Middle frontal gyrus (tissue), 1 donor: ENCODE measurements around the gene VSIG10L2.
"Not testable (repeated sequence)": the region's sequence is repeated elsewhere in the genome, so short reads cannot be mapped to it uniquely, and the experiment has no call there.

Source experiments
- DNase-seq: peaks from one replicate; pipeline ENCODE4 v3.0.0-alpha.2; 2015; ENCODE audit warnings: low spot score; ENCODE audit errors: extremely low spot score

The VSIG10L2 gene

GRCh38 chr11:125945797-125946520 is at the start of gene VSIG10L2:
TSS of gene VSIG10L2 (plus strand) at chr11:125946044. CDS start at chr11:125946056, 12 bp downstream.
- DNase-seq = no peak

DNA sequence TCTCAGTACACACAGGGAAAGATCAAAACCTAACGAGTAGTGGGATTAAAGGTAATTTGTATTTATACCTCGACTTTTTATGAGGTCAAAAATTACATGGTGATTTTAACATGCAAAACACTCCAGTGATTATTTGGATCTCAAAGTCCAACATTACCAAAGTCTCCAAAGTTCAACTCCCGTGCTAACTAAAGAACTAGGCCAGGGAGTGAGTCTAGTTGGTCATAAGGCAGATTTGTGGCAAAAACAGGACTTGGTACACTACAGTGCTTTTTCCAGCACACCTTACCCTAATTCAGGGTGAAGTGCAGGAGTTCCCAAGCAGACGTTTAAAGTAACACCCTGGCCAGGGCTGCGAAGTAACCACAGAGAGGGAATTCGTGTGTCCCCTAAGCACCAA is 44.0 kb upstream of the VSIG10L2 start:
- DNase-seq = no peak

DNA sequence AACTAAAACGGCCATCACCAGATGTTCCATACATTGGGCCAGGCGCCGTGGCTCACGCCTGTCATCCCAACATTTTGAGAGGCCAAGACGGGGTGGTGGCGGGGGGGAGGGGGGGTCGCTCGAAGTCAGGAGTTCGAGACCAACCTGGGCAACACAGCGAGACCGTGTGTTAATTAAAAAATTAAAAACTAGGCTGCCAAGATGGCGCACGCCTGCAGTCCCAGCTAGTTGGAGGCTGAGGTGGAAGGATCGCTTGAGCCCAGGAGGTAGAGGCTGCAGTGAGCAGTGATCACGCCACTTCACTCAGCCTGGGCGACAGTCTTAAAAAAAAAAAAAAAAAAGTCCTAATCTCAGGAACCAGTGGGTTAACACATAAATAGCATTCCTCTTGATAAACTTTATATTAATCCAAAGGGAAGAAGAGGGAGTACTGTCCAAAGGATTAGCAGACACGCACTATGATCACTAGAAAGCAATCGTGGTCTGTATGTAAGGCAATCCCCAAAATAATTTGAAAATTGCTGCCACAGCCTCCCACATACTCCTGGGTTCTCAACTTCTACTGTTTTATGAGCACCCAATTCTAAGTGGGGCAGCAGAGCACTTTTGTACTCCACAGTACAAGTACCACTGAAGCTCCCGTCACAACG is 43.4 kb upstream of the VSIG10L2 start:
- DNase-seq = no peak

GRCh38 chr11:125902927-125903710 is 42.7 kb upstream of the VSIG10L2 start, which contains the start of gene PUS3:
TSS of gene PUS3 (minus strand) at chr11:125903206. CDS start at chr11:125896284, 6,922 bp downstream.
- DNase-seq = peak; percentile 76

DNA sequence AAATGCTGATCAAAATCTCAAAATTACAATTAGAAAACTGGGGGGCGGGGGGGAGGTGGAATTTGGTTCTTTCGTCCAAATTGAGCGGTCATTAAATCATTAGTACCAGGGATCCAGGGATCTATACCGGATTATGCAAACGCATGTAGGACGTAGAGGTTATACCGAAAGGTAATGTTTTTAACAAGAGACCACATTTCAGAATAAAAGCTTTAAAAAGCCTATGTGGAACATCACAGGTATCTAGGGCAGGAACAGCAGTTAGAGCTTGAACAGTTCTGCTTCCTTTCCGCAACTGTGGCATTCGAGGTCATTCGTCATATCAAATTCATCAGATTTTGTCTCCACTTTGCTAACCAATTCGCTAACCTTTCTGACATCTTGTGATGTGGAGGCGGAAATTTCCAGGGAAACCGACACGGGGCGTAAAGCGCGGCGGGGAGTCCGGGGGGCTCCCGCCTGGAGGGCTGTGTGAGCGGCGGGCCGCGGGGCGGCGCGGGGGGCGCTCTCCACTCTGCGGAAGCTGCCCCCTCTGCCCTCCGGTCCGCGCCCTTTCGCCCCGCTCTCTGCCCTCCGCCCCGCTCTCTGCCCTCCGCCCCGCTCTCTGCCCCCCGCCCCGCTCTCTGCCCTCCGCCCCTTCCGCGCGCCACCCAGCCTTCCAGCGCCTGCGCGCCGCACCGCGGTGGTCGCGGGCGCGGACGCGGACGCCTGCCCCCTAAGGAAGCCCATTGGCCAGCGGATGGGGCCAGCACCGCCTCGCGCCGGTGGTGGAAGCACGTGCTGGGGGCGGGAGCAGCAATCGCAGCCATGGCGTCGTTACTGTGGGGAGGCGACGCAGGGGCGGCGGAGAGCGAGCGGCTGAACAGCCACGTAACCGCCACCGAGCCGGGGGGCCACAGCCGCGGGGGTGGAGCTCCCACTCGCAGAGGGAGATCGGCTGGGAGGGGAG is 41.9 kb upstream of the VSIG10L2 start, which contains the start of gene DDX25:
DDX25 (plus strand) TSS at position 798 of the 949 bp plus-strand sequence; CDS start at position 808, 10 bp downstream.
- peak; percentile 61 for DNase-seq

DNA sequence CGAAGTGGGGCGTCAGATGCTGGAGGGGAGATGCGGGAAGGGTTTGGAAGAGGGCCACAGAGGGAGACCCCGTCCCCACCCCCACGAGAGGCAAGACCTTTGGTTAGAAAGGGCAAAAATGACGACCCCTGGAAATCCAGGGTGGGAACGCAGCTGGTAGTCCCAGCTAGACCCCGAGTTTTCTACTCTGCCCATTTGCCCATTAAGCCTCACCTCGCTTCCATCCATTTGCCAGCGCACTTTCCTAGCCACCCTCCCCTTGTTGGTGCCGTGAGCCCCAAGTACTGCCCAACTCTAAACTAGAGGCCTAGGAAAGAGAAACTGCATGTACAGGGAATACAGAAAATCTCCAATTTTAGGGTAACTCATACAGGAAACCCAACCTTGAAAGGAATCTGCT is 41.2 kb upstream of the VSIG10L2 start:
- no peak for DNase-seq

- no peak for DNase-seq
Observed at GRCh38 chr11:125910226-125910849, 35.5 kb upstream of the VSIG10L2 start.

DNA sequence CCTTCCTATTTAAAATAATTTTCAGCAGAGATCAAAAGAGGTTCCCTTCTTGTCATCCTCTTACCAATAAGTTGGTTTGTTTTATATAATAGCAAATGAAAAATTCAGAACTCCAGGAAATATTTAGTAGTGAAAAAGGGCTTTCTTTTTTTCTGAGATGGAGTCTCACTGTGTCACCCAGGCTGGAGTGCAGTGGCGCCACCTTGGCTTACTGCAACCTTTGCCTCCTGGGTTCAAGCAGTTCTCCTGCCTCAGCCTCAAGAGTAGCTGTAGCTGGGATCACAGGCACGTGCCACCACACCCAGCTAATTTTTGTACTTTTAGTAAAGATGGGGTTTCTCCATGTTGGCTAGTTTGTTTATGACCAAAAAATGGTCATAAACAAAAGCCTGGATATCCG is 31.2 kb upstream of the VSIG10L2 start:
- DNase-seq = not testable (repeated sequence)

- no peak for DNase-seq
Observed at GRCh38 chr11:125916683-125917347, 29.0 kb upstream of the VSIG10L2 start.

DNA sequence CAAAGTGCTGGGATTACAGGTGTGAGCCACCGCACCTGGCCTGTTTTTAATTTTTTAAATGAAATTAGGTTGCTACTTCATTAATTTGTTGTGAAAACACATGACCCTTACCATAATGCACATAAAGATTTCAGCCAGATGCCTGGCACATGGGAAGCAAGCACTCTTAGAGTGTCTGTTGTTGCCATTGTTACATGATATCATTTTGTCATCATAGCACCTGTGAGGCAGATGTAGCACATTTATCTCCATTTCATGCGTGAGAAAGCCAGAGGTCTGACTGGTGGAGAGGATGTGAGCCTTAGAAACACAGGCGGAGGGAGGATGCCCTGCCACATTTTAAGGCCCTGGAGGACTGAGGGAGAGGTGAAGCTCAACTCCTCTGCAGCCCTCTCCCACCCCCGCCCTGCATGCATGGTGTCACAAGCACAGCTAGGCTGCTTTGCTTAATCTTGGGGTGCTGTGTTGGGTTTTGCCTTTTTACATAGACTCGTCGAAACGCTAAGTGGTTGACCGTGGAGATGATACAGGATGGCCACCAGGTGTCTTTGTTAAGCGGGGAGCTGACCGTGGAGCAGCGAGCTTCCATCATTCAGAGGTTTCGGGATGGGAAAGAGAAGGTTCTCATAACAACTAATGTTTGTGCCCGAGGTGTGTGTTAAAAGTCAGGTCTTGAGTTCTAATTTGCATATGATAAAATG is 27.6 kb upstream of the VSIG10L2 start:
- no peak for DNase-seq

DNA sequence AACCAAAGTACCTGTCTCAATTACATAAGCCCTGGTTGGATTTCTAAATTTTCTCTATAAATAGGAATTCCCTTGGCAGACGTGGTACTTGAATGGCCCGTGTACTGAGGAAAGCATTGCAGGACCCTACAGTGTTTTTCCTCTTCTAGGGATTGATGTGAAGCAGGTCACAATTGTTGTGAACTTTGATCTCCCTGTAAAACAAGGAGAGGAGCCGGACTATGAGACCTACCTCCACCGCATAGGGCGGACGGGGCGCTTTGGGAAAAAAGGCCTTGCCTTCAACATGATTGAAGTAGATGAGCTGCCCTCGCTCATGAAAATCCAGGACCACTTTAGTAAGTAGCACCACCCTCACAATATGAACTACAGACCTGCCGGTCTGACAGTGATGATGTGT is 24.8 kb upstream of the VSIG10L2 start:
- DNase-seq = no peak

DNA sequence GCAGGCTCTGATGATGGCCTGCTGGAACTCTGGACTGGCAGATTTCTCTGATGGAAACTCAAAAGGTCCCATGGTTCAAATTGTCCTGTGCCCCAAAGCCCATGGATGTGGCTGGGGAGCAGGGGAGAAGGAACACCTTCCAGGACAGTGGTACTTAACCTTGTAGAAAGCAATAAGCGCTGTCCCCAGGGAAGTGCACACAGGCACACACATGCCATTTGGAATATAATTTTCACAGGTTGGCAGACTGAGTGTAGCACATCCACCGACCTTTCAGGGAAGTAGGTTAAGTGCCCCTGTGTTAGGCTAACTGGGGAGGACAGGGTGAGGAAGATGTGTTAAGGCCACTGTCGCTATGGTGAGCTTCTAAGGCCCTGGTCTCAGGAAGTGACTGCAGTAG is 23.7 kb upstream of the VSIG10L2 start:
- DNase-seq = no peak

DNA sequence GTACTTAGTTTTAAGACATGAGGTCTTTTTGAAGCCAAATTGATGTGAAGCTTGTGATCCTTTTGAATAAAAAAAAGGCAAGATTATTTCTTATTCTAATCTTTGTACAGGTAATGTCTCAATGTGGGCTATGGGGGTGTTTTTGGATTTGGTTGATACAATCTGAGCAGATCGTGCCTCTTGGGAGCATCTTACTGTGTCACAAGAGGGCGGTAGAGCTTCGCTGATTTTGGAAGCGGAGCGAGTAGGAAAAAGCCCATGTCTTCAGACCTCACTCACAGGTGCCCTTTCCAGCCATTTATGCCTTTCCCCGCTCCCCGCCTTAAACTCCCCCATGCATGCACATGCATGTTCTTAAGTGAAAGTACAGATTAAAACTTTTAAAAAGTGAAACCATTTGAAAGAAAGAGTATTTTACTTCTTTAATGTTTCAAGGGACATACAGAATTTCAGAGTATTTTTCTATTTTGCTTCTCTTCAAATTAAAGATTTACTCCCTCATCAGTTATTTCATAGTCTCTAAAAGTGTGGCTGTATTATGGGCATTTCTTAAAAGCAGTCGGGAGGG is 22.7 kb upstream of the VSIG10L2 start:
- DNase-seq = peak; percentile 69

DNA sequence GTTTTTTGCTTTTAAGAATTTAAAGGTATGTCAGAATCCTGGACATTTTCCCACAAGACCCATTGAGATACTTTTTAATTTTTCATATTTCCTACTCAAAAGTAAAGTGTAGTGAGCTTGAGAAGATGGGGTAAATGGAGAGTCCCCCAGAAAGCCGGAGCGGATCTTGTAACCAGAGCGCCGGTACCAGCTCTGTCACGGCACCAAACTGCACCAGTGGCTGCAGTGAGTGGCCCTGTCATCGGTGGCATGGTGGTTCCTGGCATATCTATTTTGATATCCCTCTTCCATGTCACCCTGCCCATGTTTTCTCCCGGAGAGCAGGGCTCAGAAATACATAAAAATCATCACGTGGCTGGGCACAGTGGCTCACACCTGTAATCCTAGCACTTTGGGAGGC is 22.2 kb upstream of the VSIG10L2 start:
- DNase-seq = no peak

- DNase-seq = no peak
Observed at GRCh38 chr11:125924384-125925007, 21.3 kb upstream of the VSIG10L2 start.

DNA sequence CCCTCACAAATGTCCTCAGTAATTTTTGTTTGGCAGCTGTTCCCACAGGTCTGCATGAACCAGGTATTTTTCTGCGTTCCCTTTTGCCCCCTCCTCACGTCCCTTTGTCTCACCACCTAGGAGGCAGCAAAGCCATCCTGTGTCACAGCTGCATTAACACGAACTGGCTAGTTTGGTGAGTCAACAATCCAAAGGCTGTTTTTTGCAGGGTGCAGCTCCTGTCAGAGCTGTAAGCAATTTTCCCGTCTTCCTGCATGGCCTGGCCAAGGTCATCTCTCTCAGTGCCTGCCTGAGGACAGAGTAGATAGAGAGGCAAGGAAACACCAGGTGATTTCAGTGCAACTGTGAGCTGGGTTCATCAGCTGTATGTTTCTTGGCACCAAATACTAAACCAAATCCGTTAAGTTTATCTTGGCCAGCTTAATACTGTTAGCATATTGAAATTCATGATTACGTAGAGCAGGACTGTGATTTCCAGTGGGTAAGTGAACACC is 20.6 kb upstream of the VSIG10L2 start:
- DNase-seq = no peak

DNA sequence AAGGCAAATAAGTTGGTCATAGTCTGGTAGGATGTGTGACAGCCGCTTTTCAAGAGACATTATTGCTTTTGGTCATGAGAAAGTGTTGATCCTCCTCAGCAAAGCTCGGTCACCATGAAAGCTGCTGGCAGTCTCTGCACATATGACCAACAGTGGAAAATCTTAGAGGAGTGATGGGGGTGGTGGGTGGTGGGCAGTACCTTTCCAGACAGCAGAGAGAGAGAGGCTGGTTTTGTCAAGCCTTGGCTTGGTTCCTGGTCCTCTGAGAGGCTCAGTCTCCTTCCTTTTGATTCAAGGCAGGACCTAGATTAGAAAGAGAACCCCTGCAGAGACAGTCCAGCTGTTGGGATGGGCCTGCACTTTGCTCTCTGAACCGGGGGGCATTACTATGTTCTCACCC is 20.0 kb upstream of the VSIG10L2 start:
- no peak for DNase-seq

DNA sequence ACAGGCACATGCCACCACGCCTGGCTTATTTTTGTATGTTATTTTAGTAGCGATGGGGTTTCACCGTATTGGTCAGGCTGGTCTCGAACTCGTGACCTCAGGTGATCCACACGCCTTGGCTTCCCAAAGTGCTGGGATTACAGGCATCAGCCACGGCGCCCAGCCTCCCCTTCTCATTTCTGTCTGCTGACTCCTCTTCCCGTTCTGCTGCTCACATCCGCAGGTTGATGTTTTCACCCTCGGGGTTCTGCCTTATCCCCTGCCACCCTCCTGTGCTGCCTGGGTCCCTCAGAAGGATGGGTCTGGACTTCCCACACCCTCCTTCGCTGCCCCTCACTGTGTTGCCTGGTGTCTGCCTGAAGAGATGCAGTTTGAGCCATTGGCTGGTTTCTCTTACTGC is 19.2 kb upstream of the VSIG10L2 start:
- no peak for DNase-seq
